ENCODE results near the gene TMEM18.
"Not testable (repeated sequence)": the region's sequence is repeated elsewhere in the genome, so short reads cannot be mapped to it uniquely, and the experiment has no call there.

DNA sequence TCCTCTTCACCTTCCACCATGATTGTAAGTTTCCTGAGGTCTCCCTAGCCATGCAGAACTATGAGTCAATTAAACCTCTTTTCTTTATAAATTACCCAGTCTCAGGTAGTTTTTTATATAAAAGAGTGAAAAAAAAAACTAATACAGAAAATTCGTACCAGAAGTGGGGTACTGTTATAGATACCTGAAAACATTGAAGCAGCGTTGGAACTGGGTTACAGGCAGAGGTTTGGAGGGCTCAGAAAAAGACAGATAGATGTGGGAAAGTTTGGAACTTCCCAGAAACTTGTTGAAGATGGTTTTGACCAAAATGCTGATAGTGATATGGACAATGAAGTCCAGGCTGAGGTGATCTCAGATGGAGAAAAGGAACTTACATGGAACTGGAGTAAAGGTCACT lies 7.7 kb upstream of the TMEM18 start:
- TF ChIP-seq CTCF (IDR thresholded peaks at IDR 0.05; ENCODE audit: low read length); EZH2 (optimal IDR thresholded peaks at IDR 0.05; ENCODE audit: low read depth, low read length); EZH2phosphoT487 (IDR thresholded peaks at IDR 0.05; ENCODE audit: low read length): not testable (repeated sequence)

Data from MM.1S (cell line).